Uterus (tissue), 2 donors: Measurements from ENCODE around the gene CALM1.

Source experiments
- CTCF ChIP-seq, 4 experiments: fragments of 200-600 bp in 2 of 4; fragments of 450-650 bp in 2 of 4; sonication (generic) in 2 of 4; IDR thresholded peaks; one replicate each; pipeline ENCODE4 v1.5.1; 2016 to 2019; ENCODE audit warnings: antibody characterized with exemption in 4 of 4, mild to moderate bottlenecking in 2 of 4, moderate library complexity in 1 of 4
- POLR2A ChIP-seq, 2 donors: fragments of 450-650 bp; IDR thresholded peaks; one replicate each; pipeline ENCODE4 v1.6.1; 2016; ENCODE audit warnings: antibody characterized with exemption in 2 of 2, mild to moderate bottlenecking in 1 of 2, moderate library complexity in 1 of 2

GRCh38 chr14:90354551-90355298 is 42.1 kb upstream of the CALM1 start:
- TF ChIP-seq CTCF (IDR thresholded peaks at IDR 0.05) (no peak), POLR2A (IDR thresholded peaks at IDR 0.05) (no peak)
